MM.1S (cell line): Measurements from ENCODE around the gene VEZT.
"Not testable (repeated sequence)": the region's sequence is repeated elsewhere in the genome, so short reads cannot be mapped to it uniquely, and the experiment has no call there.

Source experiments
- DNase-seq: peaks from one replicate; pipeline ENCODE4 v3.0.0-alpha.2; 2015
- H2AFZ ChIP-seq: fragments of 300-600 bp; sonication (generic); 2 replicates; pipeline ENCODE4 v1.6.0; 2016; ENCODE audit warnings: antibody characterized with exemption, low read length
- H3F3A ChIP-seq: fragments of 300-600 bp; sonication (generic); 2 replicates; pipeline ENCODE4 v1.6.1; 2016; ENCODE audit warnings: mild to moderate bottlenecking, antibody characterized with exemption, low read length, moderate library complexity, mixed read lengths; ENCODE audit not compliant: insufficient read depth
- H3K27ac ChIP-seq: fragments of 300-600 bp; sonication (generic); 2 replicates; pipeline ENCODE4 v1.5.1; 2016; ENCODE audit warnings: mild to moderate bottlenecking, low read length
- H3K27me3 ChIP-seq: fragments of 300-600 bp; sonication (generic); replicated peaks from 2 replicates; pipeline ENCODE4 v1.6.0; 2016; ENCODE audit warnings: low read length; ENCODE audit not compliant: insufficient read depth
- H3K36me3 ChIP-seq: fragments of 300-600 bp; sonication (generic); replicated peaks from 2 replicates; pipeline ENCODE4 v1.6.1; 2016; ENCODE audit warnings: mild to moderate bottlenecking, low read length, mixed read lengths; ENCODE audit not compliant: insufficient read depth
- H3K4me1 ChIP-seq: fragments of 300-600 bp; sonication (generic); 2 replicates; pipeline ENCODE4 v1.6.1; 2016; ENCODE audit warnings: low read length, mixed read lengths
- H3K4me2 ChIP-seq: fragments of 300-600 bp; sonication (generic); 2 replicates; pipeline ENCODE4 v1.6.0; 2016; ENCODE audit warnings: low read depth, low read length
- H3K4me3 ChIP-seq: fragments of 300-600 bp; sonication (generic); 2 replicates; pipeline ENCODE4 v1.5.1; 2016; ENCODE audit warnings: low read length, mixed read lengths
- H3K79me2 ChIP-seq: fragments of 300-600 bp; sonication (generic); 2 replicates; pipeline ENCODE4 v1.6.1; 2016; ENCODE audit warnings: mixed run types, low read length, mixed read lengths
- H3K9ac ChIP-seq: fragments of 300-600 bp; sonication (generic); 2 replicates; pipeline ENCODE4 v1.6.1; 2016; ENCODE audit warnings: low read length, mixed read lengths
- H3K9me2 ChIP-seq: fragments of 300-600 bp; sonication (generic); replicated peaks from 2 replicates; pipeline ENCODE4 v1.6.1; 2016; ENCODE audit warnings: mild to moderate bottlenecking, low read length, mixed read lengths; ENCODE audit not compliant: insufficient read depth
- H3K9me3 ChIP-seq: fragments of 300-600 bp; sonication (generic); replicated peaks from 2 replicates; pipeline ENCODE4 v1.6.1; 2016; ENCODE audit warnings: mild to moderate bottlenecking, low read length, mixed read lengths; ENCODE audit not compliant: insufficient read depth
- H4K20me1 ChIP-seq: fragments of 300-600 bp; sonication (generic); 2 replicates; pipeline ENCODE4 v1.6.1; 2016; ENCODE audit warnings: mild to moderate bottlenecking, low read length, moderate library complexity, mixed read lengths; ENCODE audit not compliant: insufficient read depth
- CTCF ChIP-seq: fragments of 300-600 bp; sonication (generic); IDR thresholded peaks from 2 replicates; pipeline ENCODE4 v1.5.1; 2016; ENCODE audit warnings: antibody characterized with exemption, low read length, mixed read lengths
- EZH2 ChIP-seq: fragments of 300-600 bp; sonication (generic); optimal IDR thresholded peaks from 2 replicates; pipeline ENCODE3; 2017; ENCODE audit warnings: low read depth, mild to moderate bottlenecking, antibody characterized with exemption, low read length, mixed read lengths
- EZH2phosphoT487 ChIP-seq: fragments of 300-600 bp; sonication (generic); IDR thresholded peaks from 2 replicates; pipeline ENCODE4 v1.6.1; 2018; ENCODE audit warnings: antibody characterized with exemption, low read length

The VEZT gene

GRCh38 chr12:95193139-95193538 is 24.5 kb upstream of the VEZT start:
- no peak overlapping the region for H2AFZ ChIP-seq
- TF ChIP-seq EZH2phosphoT487, result no peak
- TF ChIP-seq EZH2, result no peak
- TF ChIP-seq CTCF, result no peak
- no peaks in the 10 kb centered on the region for H3K36me3 ChIP-seq
- H3K27me3 ChIP-seq, result no peaks in the 10 kb centered on the region
- no peaks in the 10 kb centered on the region for H3K79me2 ChIP-seq
- H3K4me2 ChIP-seq, result no peak overlapping the region
- H3K4me1 ChIP-seq, result no peaks in the 10 kb centered on the region
- no peak overlapping the region for H3K4me3 ChIP-seq
- no peaks in the 10 kb centered on the region for H3K9me3 ChIP-seq
- no peak overlapping the region for H3K9ac ChIP-seq
- H4K20me1 ChIP-seq, result no peaks in the 10 kb centered on the region
- no peaks in the 10 kb centered on the region for H3F3A ChIP-seq
- no peak for DNase-seq
- H3K27ac ChIP-seq, result no peak overlapping the region
- H3K9me2 ChIP-seq, result no peaks in the 10 kb centered on the region

- Histone ChIP-seq H3K4me1 (no peaks in the 10 kb centered on the region), H3K4me2 (no peak overlapping the region), H3K9me3 (no peaks in the 10 kb centered on the region), H3K4me3 (no peak overlapping the region), H3K36me3 (no peaks in the 10 kb centered on the region), H2AFZ (no peak overlapping the region), H3K9me2 (no peaks in the 10 kb centered on the region), H3K27ac (no peak overlapping the region), H3F3A (no peaks in the 10 kb centered on the region), H4K20me1 (no peaks in the 10 kb centered on the region), H3K27me3 (no peaks in the 10 kb centered on the region), H3K79me2 (no peaks in the 10 kb centered on the region), H3K9ac (no peak overlapping the region)
- TF ChIP-seq EZH2phosphoT487 (no peak), CTCF (no peak), EZH2 (no peak)
- DNase-seq, result no peak
Measured at GRCh38 chr12:95195122-95195521, 22.5 kb upstream of the VEZT start.

GRCh38 chr12:95196875-95197569 is 20.6 kb upstream of the VEZT start:
- not testable (repeated sequence) for H3K79me2 ChIP-seq, H3K4me2 ChIP-seq

GRCh38 chr12:95197636-95198035 is 20.0 kb upstream of the VEZT start:
- no peaks in the 10 kb centered on the region for H3K36me3 ChIP-seq
- H3K9me2 ChIP-seq, result no peaks in the 10 kb centered on the region
- no peak overlapping the region for H2AFZ ChIP-seq
- H3K4me3 ChIP-seq, result no peak overlapping the region
- DNase-seq, result no peak
- H3K4me1 ChIP-seq, result no peaks in the 10 kb centered on the region
- H3K27ac ChIP-seq, result no peak overlapping the region
- H3K4me2 ChIP-seq, result no peak overlapping the region
- no peaks in the 10 kb centered on the region for H3K27me3 ChIP-seq
- TF ChIP-seq EZH2phosphoT487 (no peak), CTCF (no peak), EZH2 (no peak)
- no peaks in the 10 kb centered on the region for H3F3A ChIP-seq
- no peaks in the 10 kb centered on the region for H3K9me3 ChIP-seq
- no peak overlapping the region for H3K9ac ChIP-seq
- H4K20me1 ChIP-seq, result no peaks in the 10 kb centered on the region
- no peaks in the 10 kb centered on the region for H3K79me2 ChIP-seq

More at GRCh38 chr12:95196875-95197569, 20.6 kb upstream of the VEZT start:
- not testable (repeated sequence) for DNase-seq, H2AFZ ChIP-seq, H3F3A ChIP-seq, H3K9ac ChIP-seq, H3K4me1 ChIP-seq, H3K27me3 ChIP-seq, H3K9me3 ChIP-seq, H3K27ac ChIP-seq, H3K4me3 ChIP-seq, H4K20me1 ChIP-seq, H3K36me3 ChIP-seq, H3K9me2 ChIP-seq
